Activated T-cell treated with anti-CD3 and anti-CD28 coated beads for 1 hour (primary cell): ENCODE measurements around the gene PRKG1.

ENCODE experiments used
- DNase-seq: peaks from one replicate; pipeline ENCODE4 v3.0.0-alpha.2; 2020; ENCODE audit warnings: low read depth

PRKG1 gene

DNA sequence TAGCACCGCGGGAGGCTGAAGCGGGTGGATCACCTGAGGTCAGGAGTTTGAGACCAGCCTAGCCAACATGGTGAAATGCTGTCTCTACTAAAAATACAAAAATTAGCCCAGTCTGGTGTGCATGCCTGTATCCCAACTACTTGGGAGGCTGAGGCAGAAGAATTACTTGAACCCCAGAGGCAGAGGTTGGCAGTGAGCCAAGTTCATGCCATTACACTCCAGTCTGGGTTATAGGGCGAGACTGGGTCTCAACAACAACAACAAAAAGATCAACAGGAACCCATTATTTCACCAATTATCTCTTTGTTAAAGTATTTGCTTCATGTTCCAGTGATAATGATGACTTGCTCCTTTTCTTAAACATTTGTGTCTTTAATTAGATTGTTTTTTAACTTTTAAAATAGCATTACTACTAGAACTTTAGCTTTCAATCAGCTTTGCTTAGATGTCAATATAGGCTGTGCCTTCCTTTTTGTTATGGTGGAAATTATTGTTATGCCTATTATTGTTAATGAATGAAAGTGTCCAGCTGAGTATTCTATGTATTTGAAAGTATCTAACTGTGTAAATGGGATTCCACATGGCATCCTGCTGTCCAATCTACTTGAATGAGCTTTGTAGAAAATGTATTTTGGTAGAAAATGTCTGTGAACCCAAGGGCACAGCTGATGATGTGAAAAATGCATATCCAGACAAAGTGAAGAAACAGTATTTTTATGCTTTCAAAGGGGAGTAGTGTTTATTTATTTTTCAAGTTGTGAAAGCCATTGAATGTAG lies 686.8 kb downstream of the PRKG1 start:
- DNase-seq, result no peak

DNA sequence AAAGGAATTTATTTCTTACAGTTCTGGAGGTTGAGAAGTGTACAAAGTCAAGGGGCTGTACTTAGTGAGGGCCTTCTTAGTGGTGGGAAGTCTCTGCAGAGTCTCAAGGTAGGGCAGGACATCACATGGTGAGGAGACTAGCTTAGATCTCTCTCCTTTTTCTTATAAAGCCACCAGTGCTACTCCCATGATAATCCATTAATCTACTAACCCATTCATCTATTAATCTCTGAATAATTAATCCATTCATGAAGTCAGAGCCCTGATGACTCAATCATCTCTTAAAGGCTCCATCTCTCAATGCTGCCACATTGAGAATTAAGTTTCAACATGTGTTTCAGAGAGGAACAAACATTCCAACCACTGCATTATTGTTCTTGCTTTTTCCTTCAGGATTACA lies 689.5 kb downstream of the PRKG1 start:
- DNase-seq, result no peak

DNA sequence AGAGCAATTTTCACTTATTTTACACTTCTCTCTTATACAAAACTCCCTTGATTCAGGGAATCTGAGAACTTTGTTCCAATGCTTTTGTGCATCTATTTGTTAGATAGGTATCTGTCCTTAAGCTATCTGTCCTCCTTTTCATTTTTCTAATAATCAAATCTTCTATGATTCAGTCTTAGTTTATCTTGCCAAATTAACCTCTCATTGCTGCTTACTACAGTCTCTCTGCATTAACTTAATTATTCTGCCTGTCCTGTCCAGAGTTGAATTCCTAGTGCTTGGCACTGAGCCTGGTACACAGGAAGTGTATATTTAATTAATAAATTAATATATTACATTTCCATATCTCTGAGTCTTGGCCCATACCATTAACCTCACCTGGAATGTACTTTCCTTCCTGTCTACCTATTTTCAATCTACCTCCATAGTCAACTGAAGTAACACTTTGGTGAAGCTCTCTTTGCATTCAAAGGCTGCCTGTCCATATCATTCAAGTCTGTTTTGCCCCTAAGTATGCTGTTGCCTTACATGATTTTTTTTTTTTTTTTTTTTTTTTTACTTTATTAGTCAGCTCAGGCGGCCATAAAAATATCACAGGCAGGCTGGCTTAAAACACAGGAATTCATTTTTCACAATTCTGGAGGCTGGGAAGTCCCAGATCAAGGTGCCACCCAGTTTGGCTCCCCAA lies 691.1 kb downstream of the PRKG1 start:
- DNase-seq, result no peak

DNA sequence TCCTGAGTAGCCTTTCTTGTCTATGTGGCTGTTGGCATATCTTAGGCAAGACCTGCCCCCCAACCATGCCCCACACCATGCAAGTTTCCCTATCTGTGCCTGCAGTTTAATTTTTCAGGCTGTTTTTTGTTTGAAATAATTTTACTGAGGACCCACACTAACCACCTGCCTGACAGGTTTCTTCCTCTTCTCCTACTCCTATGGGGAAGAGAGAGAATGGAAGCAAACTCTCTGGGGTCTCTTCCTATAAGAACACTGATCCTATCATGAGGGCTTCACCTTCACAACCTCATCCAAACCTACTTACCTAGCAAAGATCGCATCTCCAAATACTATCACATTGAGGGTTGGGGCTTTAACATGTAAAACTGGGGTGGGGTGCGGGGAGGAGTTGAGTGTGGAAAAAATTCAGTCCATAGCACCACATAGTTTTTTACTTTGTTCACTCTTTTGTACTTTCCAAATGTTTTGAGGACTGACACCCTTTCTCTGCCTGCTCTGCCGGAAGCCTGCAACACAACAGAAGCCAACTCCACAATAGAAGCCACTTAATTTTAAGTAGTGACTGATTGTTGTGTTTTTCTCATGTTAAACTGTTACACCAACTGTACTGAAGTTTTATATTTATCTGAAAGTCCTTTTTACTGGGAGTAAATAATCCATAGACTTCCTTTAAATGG lies 692.3 kb downstream of the PRKG1 start:
- no peak for DNase-seq

DNA sequence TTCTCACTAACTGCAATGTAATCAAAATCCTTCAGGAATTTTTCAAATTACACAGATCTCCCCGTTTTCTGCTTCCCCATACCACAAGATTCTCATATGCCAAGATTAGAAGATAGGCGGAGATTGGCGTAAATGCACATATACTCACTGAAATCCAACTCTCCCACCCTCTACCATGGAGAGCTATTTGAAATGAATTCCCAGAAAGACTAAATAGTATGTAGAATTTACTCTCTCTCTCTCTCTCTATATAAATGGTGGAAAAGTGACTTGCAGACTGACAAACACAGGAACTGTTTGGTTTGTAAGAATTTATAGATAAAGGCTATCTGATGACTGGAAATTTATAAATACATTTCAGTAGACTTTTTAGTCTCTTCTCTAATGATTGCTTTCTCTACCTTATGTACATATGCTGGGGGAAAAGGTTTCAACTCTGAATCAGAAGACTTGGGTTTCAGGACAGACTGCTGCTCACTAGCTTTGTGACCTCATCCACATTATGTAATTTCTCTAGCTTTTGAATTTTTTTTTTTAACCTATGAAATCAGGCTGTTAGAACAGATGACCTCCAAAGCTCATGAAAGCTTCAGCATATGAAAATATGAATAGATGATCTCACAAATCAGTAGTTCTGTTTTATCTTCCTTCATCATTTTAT lies 692.9 kb downstream of the PRKG1 start:
- DNase-seq, result no peak

DNA sequence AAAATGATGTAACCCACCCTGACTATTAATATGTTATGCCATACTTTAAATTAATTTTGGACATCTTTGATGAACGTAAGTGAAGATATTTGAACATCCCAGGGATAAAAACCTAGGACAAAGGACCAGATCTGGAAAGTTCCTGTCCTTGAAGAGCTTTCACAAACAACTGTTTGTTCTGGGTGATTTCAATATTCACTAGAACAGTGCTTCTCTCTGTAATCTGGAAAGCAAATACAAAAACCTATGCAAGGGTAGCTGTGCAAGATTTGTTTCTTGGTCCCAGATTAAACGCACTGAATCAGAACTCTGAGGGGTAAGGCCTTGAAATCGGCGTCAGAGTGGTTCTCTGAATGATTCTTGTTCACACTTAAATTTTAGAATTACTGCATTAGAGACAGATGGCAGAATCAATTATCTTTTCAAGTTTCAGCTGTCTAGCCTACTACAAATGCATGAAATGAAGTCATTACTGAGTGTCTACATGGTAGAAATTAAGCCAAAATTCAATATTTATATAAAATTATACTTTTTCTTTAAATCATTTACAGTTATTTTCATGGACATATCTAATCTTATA lies 694.7 kb downstream of the PRKG1 start:
- no peak for DNase-seq

DNA sequence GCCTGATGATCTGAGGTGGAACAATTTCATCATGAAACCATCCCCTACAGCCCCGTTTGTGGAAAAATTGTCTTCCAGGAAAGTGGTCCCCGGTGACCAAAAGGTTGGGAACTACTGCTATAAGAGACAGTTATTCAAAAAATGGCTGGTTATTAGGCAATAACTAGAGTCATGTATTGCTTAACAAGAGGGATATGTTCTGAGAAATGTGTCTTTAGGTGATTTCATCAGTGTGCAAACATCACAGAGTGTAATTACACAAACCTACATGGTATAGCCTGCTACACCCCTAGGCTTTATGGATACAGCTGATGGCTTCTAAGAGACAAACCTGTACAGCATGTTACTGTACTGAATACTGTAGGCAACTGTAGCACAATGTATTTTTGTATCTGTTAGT lies 696.4 kb downstream of the PRKG1 start:
- no peak for DNase-seq

DNA sequence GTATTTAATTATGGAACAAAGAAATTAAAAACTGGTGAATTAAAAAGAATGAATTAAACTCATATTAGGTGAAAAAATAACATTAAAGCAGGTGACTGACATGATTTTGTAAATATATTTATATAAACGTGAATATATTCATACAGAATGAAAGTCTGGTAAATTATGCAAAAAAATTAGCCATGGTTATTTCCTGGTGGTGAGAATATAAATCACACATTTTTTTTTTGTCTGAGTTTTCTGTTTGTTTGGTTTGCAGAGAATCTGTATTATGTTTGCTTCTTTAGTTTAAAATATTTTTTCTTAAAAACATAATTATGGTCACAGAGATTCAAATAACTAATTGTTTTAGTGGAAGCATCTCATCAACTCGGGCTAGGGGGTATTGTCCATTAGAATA lies 698.1 kb downstream of the PRKG1 start:
- no peak for DNase-seq

DNA sequence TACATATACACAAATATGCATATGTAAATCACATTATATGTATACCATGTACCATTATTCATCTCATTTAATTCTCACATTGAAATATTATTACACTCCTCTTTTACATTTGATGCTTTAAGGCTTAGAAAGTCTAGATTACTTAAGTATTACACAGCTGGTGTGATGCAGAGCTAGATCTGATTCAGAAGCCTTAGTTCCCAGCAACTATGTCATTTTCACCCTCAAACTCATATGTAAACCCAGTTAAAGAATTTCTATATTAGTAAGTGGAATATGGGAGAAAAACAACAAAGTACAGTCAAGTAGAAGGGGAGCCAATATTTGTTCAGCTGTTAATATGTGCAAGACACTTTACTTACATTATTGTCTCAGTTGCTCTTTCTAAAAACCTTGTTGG lies 699.4 kb downstream of the PRKG1 start:
- DNase-seq, result no peak

DNA sequence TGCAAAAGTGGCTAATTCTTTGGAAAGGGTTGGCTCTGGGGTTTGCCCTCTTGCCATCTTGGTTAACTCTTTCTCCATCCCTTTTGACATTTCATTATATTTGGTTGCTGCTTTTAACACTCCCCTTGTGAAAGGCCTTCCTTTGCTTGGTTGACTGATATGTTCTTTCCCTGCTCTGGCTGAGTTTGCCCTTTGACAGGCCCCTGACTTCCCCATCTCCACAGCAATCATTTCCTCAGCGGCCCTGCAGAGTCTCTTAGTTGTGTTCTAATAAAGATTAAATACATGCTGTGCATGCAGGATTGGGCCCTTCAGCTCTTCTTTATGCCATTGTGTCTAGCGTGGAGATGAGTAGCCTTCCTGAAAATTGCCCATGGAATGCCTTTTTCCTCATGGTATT lies 709.7 kb downstream of the PRKG1 start:
- no peak for DNase-seq

DNA sequence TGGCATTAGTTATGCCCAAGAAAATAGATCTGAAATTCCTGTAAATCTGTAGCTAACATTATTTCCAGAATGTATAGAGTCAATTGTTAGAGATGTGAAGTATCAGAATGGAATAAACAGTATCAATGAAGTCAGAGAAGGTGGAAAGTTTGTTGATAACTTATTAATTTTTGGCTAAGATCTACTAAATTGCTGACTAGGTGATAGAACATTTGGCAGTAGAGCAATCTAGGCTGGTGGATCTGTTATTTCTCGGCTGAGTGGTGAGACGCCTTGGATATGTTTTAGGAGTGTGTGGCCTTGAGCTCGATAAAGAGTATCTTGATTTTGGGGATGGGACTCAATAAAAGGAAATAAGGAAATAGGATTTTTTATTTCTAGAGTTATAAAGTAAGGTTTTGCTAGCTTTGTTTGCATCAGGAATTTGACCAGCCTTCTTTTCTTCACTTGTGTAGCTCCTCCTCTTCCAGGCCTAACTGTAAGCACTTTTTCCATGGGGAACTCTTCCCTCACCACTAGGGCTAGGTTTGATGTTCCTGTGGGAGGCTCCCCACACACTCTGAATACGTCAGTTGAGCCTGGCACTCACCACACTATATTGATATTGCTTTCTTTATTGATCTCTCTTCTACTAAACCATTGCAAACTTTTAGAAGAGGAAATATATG lies 711.9 kb downstream of the PRKG1 start:
- no peak for DNase-seq

DNA sequence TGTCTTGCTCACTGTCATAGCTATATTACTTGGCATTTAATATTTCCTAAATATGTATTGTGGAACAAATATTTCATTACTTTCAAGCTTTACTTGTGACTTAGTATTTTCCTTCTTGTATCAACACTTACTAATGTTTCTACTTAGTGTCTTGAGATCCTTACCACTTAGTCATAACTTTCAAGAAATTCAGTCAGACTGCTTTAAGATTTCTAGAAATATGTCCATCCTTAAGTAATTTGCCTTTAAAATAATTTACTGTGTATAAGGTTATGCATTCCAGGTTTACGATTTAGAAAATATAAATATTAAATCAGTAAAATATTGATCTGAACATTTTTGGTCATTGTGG lies 712.4 kb downstream of the PRKG1 start:
- no peak for DNase-seq

DNA sequence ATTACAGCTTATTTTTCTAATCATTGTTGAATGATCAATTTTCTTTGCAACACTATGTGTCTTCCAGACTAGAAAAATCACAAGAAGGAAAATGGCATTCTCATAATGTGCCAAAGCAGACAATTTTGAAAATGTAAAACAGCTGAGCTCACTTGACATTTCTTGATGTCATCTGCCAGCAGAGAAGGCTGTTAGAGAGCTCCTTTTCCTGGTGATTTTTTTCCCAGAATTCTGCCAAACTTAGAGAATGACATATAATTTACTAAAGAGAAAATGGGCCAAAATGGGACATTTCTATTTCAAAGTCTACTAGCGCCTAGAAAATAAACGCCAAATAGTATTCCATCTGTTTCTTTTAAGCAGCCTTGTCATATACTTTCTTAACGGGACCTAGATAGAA lies 714.0 kb downstream of the PRKG1 start:
- DNase-seq, result no peak

DNA sequence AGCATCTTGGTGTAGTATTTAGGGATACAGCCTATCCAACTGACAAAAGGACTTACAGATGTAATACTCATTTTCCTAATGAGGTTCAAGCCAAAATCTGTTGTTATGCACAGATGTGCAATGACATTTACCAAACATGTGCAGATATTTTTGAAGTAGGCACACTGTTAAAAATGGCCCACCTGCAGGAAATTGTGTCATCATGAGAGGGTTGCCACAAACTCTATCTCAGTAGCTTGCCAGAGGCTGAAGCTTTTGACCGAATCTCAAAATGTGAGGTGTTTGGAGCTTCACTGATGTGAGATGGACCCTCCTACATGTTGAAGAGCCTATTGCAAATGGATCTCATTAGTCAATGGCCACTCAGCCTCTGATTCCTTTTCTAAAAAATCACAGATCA lies 714.8 kb downstream of the PRKG1 start:
- DNase-seq, result no peak

DNA sequence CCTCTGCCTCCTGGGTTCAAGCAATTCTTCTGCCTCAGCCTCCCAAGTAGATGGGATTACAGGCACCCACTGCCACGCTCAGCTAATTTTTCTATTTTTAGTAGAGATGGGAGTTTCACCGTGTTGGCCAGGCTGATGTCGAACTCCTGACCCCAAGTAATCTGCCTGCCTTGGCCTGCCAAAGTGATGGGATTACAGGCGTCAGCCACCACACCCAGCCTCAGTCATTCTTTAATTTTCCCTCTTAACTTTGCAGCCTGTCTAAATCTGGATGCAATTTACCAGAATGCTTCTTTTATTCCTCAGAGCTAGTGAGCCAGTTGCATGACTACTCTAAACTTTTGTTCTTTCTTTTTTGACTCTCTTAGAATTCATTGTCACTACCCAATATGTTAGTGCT lies 715.6 kb downstream of the PRKG1 start:
- DNase-seq, result no peak

DNA sequence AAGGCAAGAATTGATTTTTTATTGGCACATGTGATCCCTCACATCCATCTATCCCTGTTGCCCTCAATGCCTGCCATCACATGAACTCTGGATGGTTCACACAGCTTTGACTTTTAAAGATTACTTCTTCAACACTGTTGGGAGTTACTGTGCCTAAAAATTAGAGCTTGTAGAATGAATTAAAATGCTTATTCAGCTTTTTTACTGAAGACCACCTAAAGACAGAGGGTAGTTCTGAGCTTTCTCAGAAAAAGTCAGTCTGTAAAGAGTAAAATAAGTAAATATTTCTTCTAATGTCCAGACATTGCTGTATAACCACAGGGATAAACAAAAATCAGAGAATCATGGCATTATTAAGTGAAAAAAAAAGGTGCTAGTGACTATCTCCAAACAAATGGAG lies 718.4 kb downstream of the PRKG1 start:
- DNase-seq, result no peak

DNA sequence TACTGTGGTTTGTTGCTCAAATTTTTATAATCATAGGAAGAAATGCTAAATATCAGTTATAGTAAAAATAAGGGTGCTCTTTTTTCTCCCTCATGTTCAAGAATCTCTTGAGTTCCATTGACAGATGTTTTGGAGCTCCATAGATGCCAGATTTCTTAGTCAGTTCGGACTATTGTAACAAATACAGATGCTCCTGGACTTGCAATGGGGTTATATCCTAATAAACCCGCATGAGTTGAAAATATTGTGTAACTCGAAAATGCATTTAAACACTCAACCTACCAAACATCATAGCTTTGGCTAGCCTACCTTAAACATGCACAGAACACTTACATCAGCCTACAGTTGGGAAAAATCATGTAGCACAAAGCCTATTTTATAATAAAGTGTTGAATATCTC lies 725.8 kb downstream of the PRKG1 start:
- no peak for DNase-seq

DNA sequence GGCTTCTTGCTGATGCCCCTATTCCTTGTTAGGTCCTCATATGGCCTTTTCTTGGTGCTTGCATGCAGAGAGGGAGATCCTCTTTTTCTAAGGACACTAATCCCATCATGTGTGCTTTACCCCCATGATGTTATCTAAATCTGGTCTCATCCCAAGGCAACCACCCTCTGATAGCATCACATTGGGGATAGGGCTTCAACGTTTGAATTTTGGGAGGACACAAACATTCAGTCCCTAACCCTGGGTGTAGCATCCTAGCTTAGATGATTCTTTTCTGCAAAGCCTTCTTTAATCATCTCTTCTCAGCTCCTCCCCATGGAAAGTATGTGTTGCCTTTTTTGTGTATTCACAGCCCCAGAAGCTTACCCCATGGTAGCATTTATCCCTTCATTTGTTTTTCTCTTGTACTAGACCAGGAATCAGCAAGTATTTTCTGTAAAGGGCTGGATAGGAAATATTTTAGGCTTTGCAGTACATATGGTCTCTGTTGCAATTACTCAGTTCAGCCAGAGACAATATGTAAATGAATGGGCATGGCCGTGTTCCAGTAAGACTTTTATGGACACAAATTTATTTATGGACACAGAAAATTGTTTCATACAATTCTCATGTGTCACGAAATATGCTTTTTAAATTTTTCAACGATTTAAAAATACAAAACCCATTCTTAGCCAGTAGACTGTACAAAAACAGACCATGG lies 726.6 kb downstream of the PRKG1 start:
- no peak for DNase-seq

DNA sequence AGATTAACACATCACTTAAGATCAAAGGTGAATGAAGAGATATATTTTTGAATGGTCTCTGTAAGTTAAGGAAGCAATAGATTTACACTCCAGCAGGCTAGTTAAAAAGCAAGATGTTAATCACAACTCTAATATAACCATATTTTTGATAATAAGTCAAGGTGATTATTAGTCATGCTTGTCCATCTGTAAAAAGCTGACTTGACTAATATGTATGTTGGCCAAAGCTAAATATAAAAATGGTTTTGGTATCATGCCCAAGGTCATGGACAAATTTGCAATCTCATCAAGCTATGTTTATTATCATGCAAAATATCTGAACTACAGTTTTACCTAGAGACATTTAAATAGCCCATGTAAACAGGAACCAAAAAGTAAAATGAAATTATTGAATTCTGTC lies 727.7 kb downstream of the PRKG1 start:
- no peak for DNase-seq

DNA sequence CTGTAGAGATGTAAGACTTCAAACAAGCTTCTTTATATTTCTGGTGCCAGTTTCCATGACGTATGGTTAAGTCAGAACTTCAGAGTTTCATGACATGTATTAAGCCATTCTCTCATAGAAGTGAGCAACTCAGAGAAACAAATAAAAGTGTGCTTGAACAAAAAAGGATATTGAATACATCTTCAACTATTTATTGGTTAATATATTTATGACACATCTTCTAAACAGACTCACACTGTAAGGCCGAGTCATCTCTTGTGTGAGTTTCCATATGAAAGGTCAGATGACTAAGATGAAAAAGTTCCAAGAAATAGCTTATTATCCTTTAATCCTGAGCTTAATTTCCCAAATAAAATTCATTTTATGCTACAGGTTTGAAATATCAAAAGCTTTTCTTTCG lies 730.6 kb downstream of the PRKG1 start:
- no peak for DNase-seq

DNA sequence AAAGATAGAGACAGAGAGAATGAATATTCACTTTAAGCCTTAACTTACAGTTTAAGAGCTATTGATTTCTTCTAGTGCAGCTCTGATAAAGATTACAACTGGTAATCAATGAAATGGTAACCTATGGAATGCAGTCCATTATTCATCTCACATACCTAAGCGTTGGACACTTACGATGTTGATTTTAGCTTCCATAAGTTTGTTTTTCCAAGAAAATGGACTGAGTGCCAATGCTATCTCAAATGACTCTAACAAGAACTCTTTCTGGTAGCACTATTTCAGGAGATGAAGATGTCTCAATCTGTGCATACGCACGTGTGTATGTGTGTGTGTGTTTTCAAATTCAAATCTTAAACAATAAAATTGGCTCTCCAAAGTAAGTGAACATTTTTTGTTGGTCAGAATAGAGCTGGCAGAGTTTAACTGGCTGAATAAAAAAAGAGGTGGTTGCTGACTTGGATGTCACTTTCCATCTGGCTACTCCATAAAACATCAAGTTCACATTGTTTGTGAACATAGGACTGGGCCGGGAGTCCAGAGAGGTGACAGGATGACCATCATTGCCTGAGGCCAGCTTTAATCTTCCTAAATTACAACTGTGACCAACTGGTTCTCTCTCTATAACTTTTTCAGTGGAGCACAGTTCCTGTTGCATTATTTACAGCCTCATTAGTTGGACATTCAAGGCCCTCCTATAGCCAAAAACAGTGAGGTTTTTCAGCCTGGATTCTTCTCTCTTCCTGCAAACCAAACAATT lies 732.0 kb downstream of the PRKG1 start:
- no peak for DNase-seq
